VCaP (cell line): ENCODE results near the gene KAZALD1.
"Not testable (repeated sequence)": the region's sequence is repeated elsewhere in the genome, so short reads cannot be mapped to it uniquely, and the experiment has no call there.

Experiments
- H3K27ac ChIP-seq: fragments of 450-650 bp; 2 replicates; pipeline ENCODE4 v1.5.1; 2017
- TF ChIP-seq, protein P1 (sequence below): fragments of 450-650 bp; conservative IDR thresholded peaks from 2 replicates; pipeline ENCODE4 v1.5.1; 2017; ENCODE audit warnings: mild to moderate bottlenecking, moderate library complexity

Gene KAZALD1

DNA sequence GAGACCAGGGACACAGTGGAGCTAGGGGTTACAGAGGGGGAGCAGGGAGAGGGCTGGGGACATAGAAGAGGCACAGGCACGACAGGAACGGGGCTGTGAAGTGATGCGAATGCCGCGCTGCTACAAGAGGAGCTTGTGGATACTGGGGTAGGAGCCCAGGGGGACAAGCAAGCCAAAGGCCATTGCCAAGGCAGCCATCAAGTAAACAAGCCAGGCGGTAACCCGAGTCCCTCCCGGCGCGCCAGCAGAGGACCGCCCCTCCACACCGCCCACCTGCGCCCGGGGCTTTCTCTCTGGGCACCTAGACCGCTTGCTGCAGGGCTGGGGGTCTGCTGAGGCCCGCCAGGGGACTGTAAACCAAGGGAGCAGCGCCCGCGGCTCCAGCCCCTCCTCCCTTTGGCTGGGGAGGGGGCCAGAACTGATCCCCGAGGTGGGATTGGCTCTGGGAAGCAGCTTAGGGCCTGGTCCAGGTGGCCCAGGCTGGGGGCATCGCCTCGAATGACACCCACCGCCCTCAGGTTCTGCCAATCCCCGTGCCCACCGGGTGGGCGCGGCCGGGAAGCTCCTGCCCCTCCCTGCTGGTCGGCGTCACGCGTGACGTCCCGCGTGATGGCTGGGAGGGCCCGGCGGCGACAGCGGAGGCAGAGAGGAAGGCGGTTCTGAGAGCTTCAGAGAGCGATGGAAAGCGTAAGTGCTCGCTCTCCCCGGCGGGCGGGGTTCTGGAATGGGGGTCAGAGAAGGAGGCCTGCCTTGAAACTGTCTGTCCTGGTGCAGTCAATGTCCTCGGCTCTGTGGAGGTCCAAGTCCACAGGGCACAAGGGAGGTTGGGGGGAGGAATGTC lies 29.8 kb upstream of the KAZALD1 start:
- H3K27ac ChIP-seq = peak overlapping the region; percentile 58; the same call in 1 of the 2 replicates
- TF ChIP-seq, protein P1, sequence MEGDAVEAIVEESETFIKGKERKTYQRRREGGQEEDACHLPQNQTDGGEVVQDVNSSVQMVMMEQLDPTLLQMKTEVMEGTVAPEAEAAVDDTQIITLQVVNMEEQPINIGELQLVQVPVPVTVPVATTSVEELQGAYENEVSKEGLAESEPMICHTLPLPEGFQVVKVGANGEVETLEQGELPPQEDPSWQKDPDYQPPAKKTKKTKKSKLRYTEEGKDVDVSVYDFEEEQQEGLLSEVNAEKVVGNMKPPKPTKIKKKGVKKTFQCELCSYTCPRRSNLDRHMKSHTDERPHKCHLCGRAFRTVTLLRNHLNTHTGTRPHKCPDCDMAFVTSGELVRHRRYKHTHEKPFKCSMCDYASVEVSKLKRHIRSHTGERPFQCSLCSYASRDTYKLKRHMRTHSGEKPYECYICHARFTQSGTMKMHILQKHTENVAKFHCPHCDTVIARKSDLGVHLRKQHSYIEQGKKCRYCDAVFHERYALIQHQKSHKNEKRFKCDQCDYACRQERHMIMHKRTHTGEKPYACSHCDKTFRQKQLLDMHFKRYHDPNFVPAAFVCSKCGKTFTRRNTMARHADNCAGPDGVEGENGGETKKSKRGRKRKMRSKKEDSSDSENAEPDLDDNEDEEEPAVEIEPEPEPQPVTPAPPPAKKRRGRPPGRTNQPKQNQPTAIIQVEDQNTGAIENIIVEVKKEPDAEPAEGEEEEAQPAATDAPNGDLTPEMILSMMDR = no peak

DNA sequence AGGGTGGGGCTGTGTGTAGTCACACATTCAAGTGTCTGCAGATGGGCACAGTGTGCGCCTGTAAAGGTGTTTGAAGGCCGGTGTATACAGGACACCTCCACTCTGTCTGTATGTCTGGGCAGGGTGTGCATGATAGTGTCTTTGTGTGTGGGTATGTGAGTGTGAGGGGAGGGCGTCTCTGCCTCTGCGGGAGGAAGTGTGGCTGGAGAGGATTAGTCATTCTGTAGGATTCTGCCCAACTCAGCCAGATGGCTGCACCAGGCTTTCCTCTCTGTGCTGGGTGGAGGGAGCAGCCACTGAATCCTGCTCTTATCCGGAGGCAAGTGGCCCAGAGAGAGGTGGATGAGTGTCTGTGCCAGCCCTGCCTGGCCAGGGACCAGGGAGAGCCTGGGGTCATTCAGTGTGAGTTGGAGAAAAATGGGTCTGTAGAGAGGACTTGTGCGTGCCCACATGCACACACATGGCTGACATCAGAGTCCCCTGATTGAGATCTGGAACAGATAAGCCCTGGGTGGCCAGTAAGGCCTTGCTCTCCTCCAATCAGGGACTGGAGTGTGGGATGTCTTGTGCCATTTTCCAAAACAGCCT lies 29.1 kb upstream of the KAZALD1 start:
- peak overlapping the region; percentile 9; the same call in 1 of the 2 replicates for H3K27ac ChIP-seq
- TF ChIP-seq, protein P1 = no peak

DNA sequence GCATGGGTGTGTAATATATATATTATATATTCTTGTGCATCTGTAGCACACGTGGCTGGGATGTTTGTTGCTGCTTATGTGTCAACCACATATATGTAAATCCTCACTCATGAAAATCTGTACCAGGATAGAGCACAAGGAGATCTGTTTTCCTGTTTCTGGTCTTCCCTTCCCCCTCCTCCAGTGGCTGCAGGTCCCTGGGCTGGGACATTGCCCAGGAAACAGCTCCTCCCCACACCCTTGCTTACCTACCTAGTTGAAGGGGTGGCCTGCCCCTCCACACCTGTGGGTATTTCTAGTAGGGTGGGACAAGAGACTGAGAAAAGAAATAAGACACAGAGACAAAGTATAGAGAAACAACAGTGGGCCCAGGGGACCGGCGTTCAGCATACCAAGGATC lies 28.5 kb upstream of the KAZALD1 start:
- TF ChIP-seq, protein P1 = no peak
- H3K27ac ChIP-seq = no peak overlapping the region; the same call in 1 of the 2 replicates

DNA sequence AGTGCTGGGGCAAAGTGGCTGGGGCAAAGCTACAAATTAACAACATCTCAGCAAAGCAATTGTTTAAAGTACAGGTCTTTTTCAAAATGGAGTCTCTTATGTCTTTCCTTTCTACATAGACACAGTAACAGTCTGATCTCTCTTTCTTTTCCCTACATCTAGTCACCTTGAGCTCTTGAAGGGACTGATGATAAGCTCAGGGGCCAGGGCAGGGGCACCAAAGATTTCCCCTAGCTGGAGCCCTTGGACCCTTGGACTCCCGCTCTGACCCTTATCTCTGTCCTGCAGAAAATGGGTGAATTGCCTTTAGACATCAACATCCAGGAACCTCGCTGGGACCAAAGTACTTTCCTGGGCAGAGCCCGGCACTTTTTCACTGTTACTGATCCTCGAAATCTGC lies 27.4 kb upstream of the KAZALD1 start:
- not testable (repeated sequence) for H3K27ac ChIP-seq

DNA sequence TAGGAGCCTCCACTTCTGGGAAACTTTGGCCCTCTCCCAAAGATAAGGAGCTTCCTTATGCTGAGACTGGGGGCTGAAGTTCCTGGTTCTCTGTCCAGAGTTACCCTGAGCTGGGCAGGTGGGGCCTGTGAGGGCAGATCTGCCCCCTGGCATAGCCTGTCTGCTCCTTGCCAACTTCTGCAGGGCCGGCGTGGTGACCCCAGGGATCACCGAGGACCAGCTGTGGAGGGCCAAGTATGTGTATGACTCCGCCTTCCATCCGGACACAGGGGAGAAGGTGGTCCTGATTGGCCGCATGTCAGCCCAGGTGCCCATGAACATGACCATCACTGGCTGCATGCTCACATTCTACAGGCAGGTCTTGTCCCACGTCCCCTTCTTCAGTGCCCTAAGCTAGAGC lies 26.5 kb upstream of the KAZALD1 start:
- TF ChIP-seq, protein P1 = no peak
- no peak overlapping the region for H3K27ac ChIP-seq

DNA sequence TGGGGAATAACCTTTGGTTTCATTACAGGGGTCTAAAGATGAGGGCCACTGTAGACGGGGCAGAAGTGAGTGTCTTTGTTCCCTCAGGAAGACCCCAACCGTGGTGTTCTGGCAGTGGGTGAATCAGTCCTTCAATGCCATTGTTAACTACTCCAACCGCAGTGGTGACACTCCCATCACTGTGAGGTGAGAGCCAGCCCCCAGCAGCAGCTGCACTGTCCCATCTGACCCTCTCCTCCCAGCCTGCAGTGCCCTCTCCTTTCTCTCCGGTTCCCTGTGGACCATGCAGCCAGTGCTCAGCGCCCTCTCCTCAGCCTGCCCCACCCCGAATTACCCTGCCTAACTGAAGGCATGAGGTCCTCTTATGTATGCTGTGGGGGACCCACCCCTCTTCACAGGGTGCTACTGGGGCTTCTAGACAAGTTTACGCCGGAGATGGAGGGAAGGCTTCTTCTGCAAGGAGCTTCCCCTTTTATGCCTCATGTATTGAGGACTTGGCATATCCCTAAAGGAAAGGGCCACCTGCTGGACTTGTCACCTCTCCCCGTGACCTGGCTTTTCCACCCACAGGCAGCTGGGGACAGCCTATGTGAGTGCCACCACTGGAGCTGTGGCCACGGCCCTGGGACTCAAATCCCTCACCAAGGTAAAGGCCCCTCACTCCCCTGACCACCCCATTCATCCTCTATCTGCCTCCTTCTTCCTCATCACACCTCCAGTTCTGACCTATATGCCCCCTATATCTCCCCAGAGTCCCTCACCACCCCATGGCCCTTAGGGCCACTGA lies 25.7 kb upstream of the KAZALD1 start:
- TF ChIP-seq, protein P1 = no peak
- H3K27ac ChIP-seq = no peak overlapping the region

DNA sequence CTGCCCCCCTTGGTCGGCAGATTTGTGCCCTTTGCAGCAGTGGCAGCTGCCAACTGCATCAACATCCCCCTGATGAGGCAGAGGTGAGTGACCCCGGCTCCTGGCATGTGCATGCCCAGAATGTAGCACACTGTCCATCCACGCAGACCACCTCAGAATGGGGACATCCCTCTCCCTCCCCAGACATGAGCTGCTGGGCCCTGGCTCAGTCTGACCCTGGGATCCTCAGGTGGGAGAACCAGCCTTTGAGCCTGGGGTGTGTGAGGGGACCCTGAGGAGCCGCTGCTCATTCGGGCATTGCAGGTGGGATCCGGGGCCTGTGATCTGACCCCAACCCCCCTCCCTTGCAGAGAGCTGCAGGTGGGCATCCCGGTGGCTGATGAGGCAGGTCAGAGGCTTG lies 25.1 kb upstream of the KAZALD1 start:
- no peak overlapping the region for H3K27ac ChIP-seq
- TF ChIP-seq, protein P1 = no peak
